IMR-90 (cell line): ENCODE data around the gene RAB3C. TPM values are rescaled to one million over a fixed set of nuclear protein-coding genes. Genes with fewer than 3 reads are reported as not detected.

Experiments used
- ATAC-seq: fragments of 200-7000 bp; cut with Tn5 transposase; 2 replicates; pipeline ENCODE4 v1.9.1; 2020; ENCODE audit warnings: low read depth, mild to moderate bottlenecking, moderate library complexity
- BruUV-seq: library from RNA; stranded (reverse); fragments of 400-500 nt; replicated peaks from 2 replicates; lab custom pipeline; 2021; lab: Mats Ljungman, UMichigan
- CTCF ChIA-PET: fragments of 300-600 bp; formaldehyde crosslinking; extraction: SDS; loops from one replicate; lab custom pipeline; 2021; ENCODE audit warnings: antibody characterized with exemption; lab: Yijun Ruan, JAX
- POLR2A ChIA-PET: fragments of 300-600 bp; sonication (Branson Sonifier 250); formaldehyde crosslinking; loops from one replicate; lab custom pipeline; 2022; ENCODE audit warnings: antibody characterized with exemption; ENCODE audit not compliant: unreplicated experiment; lab: Charles Lee
- DNase-seq: peaks from one replicate; pipeline ENCODE4 v3.0.0; 2013
- H2AFZ ChIP-seq: replicated peaks from 2 replicates; pipeline ENCODE3; 2013; ENCODE audit warnings: low read length, mild to moderate bottlenecking; ENCODE audit not compliant: poor library complexity
- H2AK5ac ChIP-seq: 2 replicates; pipeline ENCODE4 v1.6.1; 2013; ENCODE audit warnings: low read depth, low read length, inconsistent platforms
- H2AK9ac ChIP-seq: replicated peaks from 2 replicates; pipeline ENCODE3; 2013; ENCODE audit warnings: mild to moderate bottlenecking, low read depth, low read length, moderate library complexity; ENCODE audit not compliant: poor library complexity
- H2BK120ac ChIP-seq: 2 replicates; pipeline ENCODE4 v1.6.1; 2013; ENCODE audit warnings: low read depth, low read length, inconsistent platforms
- H2BK15ac ChIP-seq: 3 replicates; pipeline ENCODE4 v1.6.1; 2013; ENCODE audit warnings: low read depth, low read length, inconsistent platforms
- H2BK20ac ChIP-seq: 2 replicates; pipeline ENCODE4 v1.6.1; 2013; ENCODE audit warnings: low read depth, mild to moderate bottlenecking, inconsistent platforms, low read length, moderate library complexity
- H2BK5ac ChIP-seq: 2 replicates; pipeline ENCODE4 v1.6.1; 2013; ENCODE audit warnings: mild to moderate bottlenecking, low read depth, low read length, inconsistent platforms; ENCODE audit not compliant: poor library complexity, severe bottlenecking
- H3K14ac ChIP-seq: replicated peaks from 2 replicates; pipeline ENCODE4 v1.6.1; 2013; ENCODE audit warnings: low read depth, low read length, inconsistent platforms
- H3K18ac ChIP-seq: 2 replicates; pipeline ENCODE4 v1.6.1; 2013; ENCODE audit warnings: low read depth, low read length, control low read depth
- H3K23ac ChIP-seq: 2 replicates; pipeline ENCODE4 v1.6.1; 2013; ENCODE audit warnings: low read depth, low read length, inconsistent platforms
- H3K27ac ChIP-seq: 2 replicates; pipeline ENCODE4 v1.5.1; 2013; ENCODE audit warnings: mild to moderate bottlenecking, control low read depth, low read length; ENCODE audit not compliant: insufficient read depth
- H3K27me3 ChIP-seq: 2 replicates; pipeline ENCODE4 v1.6.1; 2013; ENCODE audit warnings: low read length; ENCODE audit not compliant: control insufficient read depth, insufficient read depth
- H3K36me3 ChIP-seq: 2 replicates; pipeline ENCODE4 v1.6.1; 2013; ENCODE audit warnings: low read length, mixed read lengths; ENCODE audit not compliant: control insufficient read depth, insufficient read depth
- H3K4ac ChIP-seq: 2 replicates; pipeline ENCODE4 v1.6.1; 2013; ENCODE audit warnings: low read depth, low read length, inconsistent platforms
- H3K4me1 ChIP-seq: 2 replicates; pipeline ENCODE4 v1.6.1; 2013; ENCODE audit warnings: low read length, mixed read lengths; ENCODE audit not compliant: control insufficient read depth, insufficient read depth
- H3K4me2 ChIP-seq: 2 replicates; pipeline ENCODE4 v1.6.1; 2013; ENCODE audit warnings: low read depth, mild to moderate bottlenecking, control low read depth, low read length, moderate library complexity
- H3K4me3 ChIP-seq: 2 replicates; pipeline ENCODE4 v1.5.1; 2013; ENCODE audit warnings: low read depth, mild to moderate bottlenecking, control low read depth, low read length, moderate library complexity; ENCODE audit not compliant: insufficient read depth
- H3K56ac ChIP-seq: 2 replicates; pipeline ENCODE4 v1.6.1; 2013; ENCODE audit warnings: low read length, inconsistent platforms; ENCODE audit not compliant: insufficient read depth; ENCODE audit errors: extremely low read depth
- H3K79me1 ChIP-seq, 2 experiments: 2 replicates each; pipeline ENCODE4 v1.6.1; 2013; ENCODE audit warnings: low read length in 2 of 2, inconsistent platforms in 1 of 2, low read depth in 1 of 2
- H3K9ac ChIP-seq: 2 replicates; pipeline ENCODE4 v1.6.1; 2013; ENCODE audit warnings: low read depth, low read length, control low read depth
- H3K9me1 ChIP-seq: 2 replicates; pipeline ENCODE4 v1.6.1; 2013; ENCODE audit warnings: low read length, inconsistent platforms; ENCODE audit not compliant: insufficient read depth
- H3K9me3 ChIP-seq: 2 replicates; pipeline ENCODE4 v1.6.1; 2013; ENCODE audit warnings: low read length; ENCODE audit not compliant: control insufficient read depth, insufficient read depth
- H4K20me1 ChIP-seq: 2 replicates; pipeline ENCODE4 v1.6.1; 2013; ENCODE audit warnings: low read length, inconsistent platforms; ENCODE audit not compliant: insufficient read depth
- H4K5ac ChIP-seq: 2 replicates; pipeline ENCODE4 v1.6.1; 2013; ENCODE audit warnings: mild to moderate bottlenecking, low read depth, low read length, control low read depth
- H4K8ac ChIP-seq, 2 experiments: 2 replicates each; pipeline ENCODE4 v1.6.1; 2013; ENCODE audit warnings: low read depth in 2 of 2, low read length in 2 of 2, control low read depth in 1 of 2, inconsistent platforms in 1 of 2
- H4K91ac ChIP-seq: 2 replicates; pipeline ENCODE4 v1.6.1; 2013; ENCODE audit warnings: low read depth, low read length, inconsistent platforms; ENCODE audit not compliant: insufficient read depth
- BHLHE40 ChIP-seq: fragments of 150-350 bp; IDR thresholded peaks from 2 replicates; pipeline ENCODE4 v1.6.1; 2016; ENCODE audit warnings: mild to moderate bottlenecking, low read depth, low read length
- ELK1 ChIP-seq: fragments of 150-350 bp; IDR thresholded peaks from 2 replicates; pipeline ENCODE4 v1.6.1; 2016; ENCODE audit warnings: low read depth, mild to moderate bottlenecking, low read length, moderate library complexity, borderline replicate concordance
- MAFK ChIP-seq: IDR thresholded peaks from 2 replicates; pipeline ENCODE4 v1.6.1; 2012; ENCODE audit warnings: low read depth, low read length, improper control_type of control experiment
- MAZ ChIP-seq: IDR thresholded peaks from 2 replicates; pipeline ENCODE4 v1.6.1; 2012; ENCODE audit warnings: low read depth, mild to moderate bottlenecking, low read length, improper control_type of control experiment, moderate library complexity, borderline replicate concordance
- MXI1 ChIP-seq: IDR thresholded peaks from 2 replicates; pipeline ENCODE4 v1.6.1; 2012; ENCODE audit warnings: low read depth, mild to moderate bottlenecking, low read length, moderate library complexity, borderline replicate concordance
- NFE2L2 ChIP-seq: fragments of 150-350 bp; IDR thresholded peaks from 2 replicates; pipeline ENCODE4 v1.6.1; 2016; ENCODE audit warnings: low read depth, mild to moderate bottlenecking, low read length
- POLR2A ChIP-seq: IDR thresholded peaks from 2 replicates; pipeline ENCODE4 v1.6.1; 2012; ENCODE audit warnings: mild to moderate bottlenecking, low read depth, low read length
- RAD21 ChIP-seq: IDR thresholded peaks from 2 replicates; pipeline ENCODE4 v1.6.1; 2012; ENCODE audit warnings: low read length, improper control_type of control experiment
- RCOR1 ChIP-seq: IDR thresholded peaks from 2 replicates; pipeline ENCODE4 v1.6.1; 2012; ENCODE audit warnings: mild to moderate bottlenecking, low read length, improper control_type of control experiment; ENCODE audit not compliant: insufficient replicate concordance
- RFX5 ChIP-seq: IDR thresholded peaks from 2 replicates; pipeline ENCODE4 v1.8.0; 2012; ENCODE audit warnings: low read depth, mild to moderate bottlenecking, low read length, moderate library complexity
- SMC3 ChIP-seq: fragments of 150-350 bp; IDR thresholded peaks from 2 replicates; pipeline ENCODE4 v1.6.1; 2016; ENCODE audit warnings: low read depth, mild to moderate bottlenecking, antibody characterized with exemption, low read length, moderate library complexity
- dilution Hi-C: fragments of 300-500 bp; cut with HindIII; formaldehyde crosslinking; loops from one replicate; pipeline ENCODE4 v1.14.3; 2018; ENCODE audit warnings: low sequenced_read_pairs; ENCODE audit not compliant: unreplicated experiment
- in situ Hi-C: fragments of 300-500 bp; cut with MboI; formaldehyde crosslinking; loops from 3 replicates; pipeline ENCODE4 v1.14.3; 2019; ENCODE audit warnings: low sequenced_read_pairs, inconsistent platforms, mixed read lengths
- intact Hi-C: fragments of 100-400 bp; cut with micrococcal nuclease; formaldehyde crosslinking; loops from 2 replicates; pipeline ENCODE4 v1.10.0; 2022
- polyA plus RNA-seq, 3 experiments: library from polyadenylated mRNA; depleted of rRNA; stranded (reverse); fragments of >200 nt; gene quantifications; 2 replicates each; pipeline ENCODE4 v1.2.3, GENCODE V29; 2012; ENCODE audit warnings: low replicate concordance in 1 of 3
- total RNA-seq: library from RNA; depleted of rRNA; stranded (reverse); fragments of >200 nt; gene quantifications from 2 replicates; pipeline ENCODE4 v1.2.3, GENCODE V29; 2012
- TF ChIP-seq, protein P1 (sequence below): conservative IDR thresholded peaks from 2 replicates; pipeline ENCODE4 v1.5.1; 2012; ENCODE audit warnings: mild to moderate bottlenecking, low read depth, low read length, improper control_type of control experiment
- TF ChIP-seq, protein P2 (sequence below): fragments of 150-350 bp; IDR thresholded peaks from 2 replicates; pipeline ENCODE4 v1.6.1; 2017; ENCODE audit warnings: mild to moderate bottlenecking, antibody characterized with exemption, low read length, low read depth

Gene RAB3C
- total and polyA plus RNA-seq, 2 of the 4 experiments (the other 2 are of a cell fraction), result not detected

DNA sequence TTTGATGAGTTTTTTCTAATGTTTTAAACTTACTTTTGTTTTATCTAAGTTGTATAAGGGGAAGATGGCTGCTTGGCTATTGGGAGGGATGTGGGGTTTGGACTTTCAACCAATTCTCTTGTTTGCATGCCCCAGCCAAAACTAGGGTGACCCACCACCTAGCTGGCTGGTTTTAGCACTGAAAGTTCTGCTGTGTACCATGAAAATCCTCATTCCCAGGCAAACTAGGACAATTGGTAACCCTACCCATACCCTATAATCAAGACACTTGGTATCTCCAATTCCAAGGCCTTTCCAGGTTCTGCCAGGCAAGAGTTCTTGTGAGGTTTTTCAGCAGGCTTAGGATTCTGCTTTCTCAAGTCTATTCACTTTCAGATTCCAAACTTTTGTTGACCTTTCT is 13.1 kb downstream of the RAB3C start:
- no peak for DNase-seq
- Histone ChIP-seq H3K27ac (no peak overlapping the region), H2BK5ac (no peak overlapping the region), H3K27me3 (no peaks in the 10 kb centered on the region), H2AK5ac (no peak overlapping the region), H3K9me3 (no peaks in the 10 kb centered on the region), H2BK20ac (no peak overlapping the region), H3K14ac (no peak overlapping the region), H3K4me3 (no peak overlapping the region), H2AK9ac (no peak overlapping the region), H3K18ac (no peak overlapping the region), H4K91ac (no peak overlapping the region), H3K36me3 (no peaks in the 10 kb centered on the region), H3K4me1 (no peaks in the 10 kb centered on the region), H3K9ac (no peak overlapping the region), H4K8ac (no peak overlapping the region), H2BK15ac (no peak overlapping the region), H3K56ac (no peak overlapping the region), H3K4me2 (no peak overlapping the region), H3K9me1 (no peaks in the 10 kb centered on the region), H4K20me1 (no peaks in the 10 kb centered on the region), H3K4ac (no peak overlapping the region), H3K23ac (no peak overlapping the region), H2BK120ac (no peak overlapping the region), H4K5ac (no peak overlapping the region), H3K79me1 (no peaks in the 10 kb centered on the region), H2AFZ (no peak overlapping the region)
- intact Hi-C loops (no loop called here), dilution Hi-C loops (no loop called here), in situ Hi-C loops (no loop called here)
- BruUV-seq, result no TSS peak
- TF ChIP-seq POLR2A (no peak), SMC3 (no peak), BHLHE40 (no peak), MXI1 (no peak), ELK1 (no peak), RAD21 (no peak), MAZ (no peak), RCOR1 (no peak), RFX5 (no peak), MAFK (no peak), NFE2L2 (no peak)
- TF ChIP-seq, protein P1, sequence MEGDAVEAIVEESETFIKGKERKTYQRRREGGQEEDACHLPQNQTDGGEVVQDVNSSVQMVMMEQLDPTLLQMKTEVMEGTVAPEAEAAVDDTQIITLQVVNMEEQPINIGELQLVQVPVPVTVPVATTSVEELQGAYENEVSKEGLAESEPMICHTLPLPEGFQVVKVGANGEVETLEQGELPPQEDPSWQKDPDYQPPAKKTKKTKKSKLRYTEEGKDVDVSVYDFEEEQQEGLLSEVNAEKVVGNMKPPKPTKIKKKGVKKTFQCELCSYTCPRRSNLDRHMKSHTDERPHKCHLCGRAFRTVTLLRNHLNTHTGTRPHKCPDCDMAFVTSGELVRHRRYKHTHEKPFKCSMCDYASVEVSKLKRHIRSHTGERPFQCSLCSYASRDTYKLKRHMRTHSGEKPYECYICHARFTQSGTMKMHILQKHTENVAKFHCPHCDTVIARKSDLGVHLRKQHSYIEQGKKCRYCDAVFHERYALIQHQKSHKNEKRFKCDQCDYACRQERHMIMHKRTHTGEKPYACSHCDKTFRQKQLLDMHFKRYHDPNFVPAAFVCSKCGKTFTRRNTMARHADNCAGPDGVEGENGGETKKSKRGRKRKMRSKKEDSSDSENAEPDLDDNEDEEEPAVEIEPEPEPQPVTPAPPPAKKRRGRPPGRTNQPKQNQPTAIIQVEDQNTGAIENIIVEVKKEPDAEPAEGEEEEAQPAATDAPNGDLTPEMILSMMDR, result no peak
- TF ChIP-seq, protein P2, sequence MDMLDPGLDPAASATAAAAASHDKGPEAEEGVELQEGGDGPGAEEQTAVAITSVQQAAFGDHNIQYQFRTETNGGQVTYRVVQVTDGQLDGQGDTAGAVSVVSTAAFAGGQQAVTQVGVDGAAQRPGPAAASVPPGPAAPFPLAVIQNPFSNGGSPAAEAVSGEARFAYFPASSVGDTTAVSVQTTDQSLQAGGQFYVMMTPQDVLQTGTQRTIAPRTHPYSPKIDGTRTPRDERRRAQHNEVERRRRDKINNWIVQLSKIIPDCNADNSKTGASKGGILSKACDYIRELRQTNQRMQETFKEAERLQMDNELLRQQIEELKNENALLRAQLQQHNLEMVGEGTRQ, result no peak
- ChIA-PET CTCF (no interaction called here), POLR2A (no interaction called here)
- no peak for ATAC-seq
